ENCODE results near the gene MED25.

MED25 gene

DNA sequence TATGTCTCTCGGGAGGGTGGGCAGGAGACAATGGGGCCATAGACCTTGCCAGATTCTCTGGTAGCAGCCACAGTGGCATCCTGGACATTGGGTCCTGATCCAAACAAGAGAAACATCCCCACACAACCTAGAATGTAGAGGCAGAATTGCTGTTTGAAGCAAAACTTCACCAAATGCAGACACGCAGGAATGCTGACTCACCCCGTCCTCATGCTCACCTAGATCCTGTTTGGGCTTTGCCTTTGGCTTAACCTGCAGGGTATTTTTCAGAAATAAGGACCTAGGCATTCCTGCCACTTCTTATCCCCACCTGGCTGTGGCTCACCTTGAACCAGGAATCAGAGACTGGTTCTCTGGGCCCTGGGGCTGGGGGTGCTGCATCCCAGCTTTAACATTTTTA, 66.7 kb downstream of the MED25 start:
- TF ChIP-seq ZFP3 (CRISPR knock-in tag; IDR thresholded peaks at IDR 0.05) (no peak), ZNF565 (CRISPR knock-in tag; conservative IDR thresholded peaks at IDR 0.05; ENCODE audit: low read depth) (no peak), ZFP30 (CRISPR knock-in tag; IDR thresholded peaks at IDR 0.05) (no peak), SNAI2 (CRISPR knock-in tag; IDR thresholded peaks at IDR 0.05) (no peak), ZC3H10 (CRISPR knock-in tag; IDR thresholded peaks at IDR 0.05) (no peak), ZNF8 (CRISPR knock-in tag; IDR thresholded peaks at IDR 0.05) (no peak), ZNF70 (CRISPR knock-in tag; IDR thresholded peaks at IDR 0.05) (no peak)
- TF ChIP-seq, protein P1, sequence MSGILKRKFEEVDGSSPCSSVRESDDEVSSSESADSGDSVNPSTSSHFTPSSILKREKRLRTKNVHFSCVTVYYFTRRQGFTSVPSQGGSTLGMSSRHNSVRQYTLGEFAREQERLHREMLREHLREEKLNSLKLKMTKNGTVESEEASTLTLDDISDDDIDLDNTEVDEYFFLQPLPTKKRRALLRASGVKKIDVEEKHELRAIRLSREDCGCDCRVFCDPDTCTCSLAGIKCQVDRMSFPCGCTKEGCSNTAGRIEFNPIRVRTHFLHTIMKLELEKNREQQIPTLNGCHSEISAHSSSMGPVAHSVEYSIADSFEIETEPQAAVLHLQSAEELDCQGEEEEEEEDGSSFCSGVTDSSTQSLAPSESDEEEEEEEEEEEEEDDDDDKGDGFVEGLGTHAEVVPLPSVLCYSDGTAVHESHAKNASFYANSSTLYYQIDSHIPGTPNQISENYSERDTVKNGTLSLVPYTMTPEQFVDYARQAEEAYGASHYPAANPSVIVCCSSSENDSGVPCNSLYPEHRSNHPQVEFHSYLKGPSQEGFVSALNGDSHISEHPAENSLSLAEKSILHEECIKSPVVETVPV (CRISPR knock-in tag; IDR thresholded peaks at IDR 0.05): no peak
- no peak for ATAC-seq
